HepG2 (cell line): ENCODE measurements around the gene NCOA5. TPM values are rescaled to one million over a fixed set of nuclear protein-coding genes. Genes with fewer than 3 reads are reported as not detected.

Experiments
- ATAD3A ChIP-seq: sonication (generic); formaldehyde crosslinking; IDR thresholded peaks from 2 replicates; pipeline ENCODE4 v1.4.0; 2020; ENCODE audit warnings: missing genetic modification reagents
- ATF2 ChIP-seq: sonication (generic); formaldehyde crosslinking; IDR thresholded peaks from 2 replicates; pipeline ENCODE4 v1.4.0; 2020; ENCODE audit warnings: missing genetic modification reagents
- CENPX ChIP-seq: sonication (generic); formaldehyde crosslinking; IDR thresholded peaks from 2 replicates; pipeline ENCODE4 v1.9.0; 2021; ENCODE audit warnings: mild to moderate bottlenecking, missing genetic modification reagents, moderate library complexity
- DNMT1 ChIP-seq: sonication (generic); formaldehyde crosslinking; IDR thresholded peaks from 2 replicates; pipeline ENCODE4 v1.5.1; 2020; ENCODE audit warnings: mild to moderate bottlenecking, missing genetic modification reagents
- HDAC1 ChIP-seq: sonication (generic); formaldehyde crosslinking; IDR thresholded peaks from 2 replicates; pipeline ENCODE4 v1.5.1; 2020; ENCODE audit warnings: mild to moderate bottlenecking, missing genetic modification reagents
- HHEX ChIP-seq: IDR thresholded peaks from 2 replicates; pipeline ENCODE4 v1.6.1; 2016; ENCODE audit warnings: control low read depth
- HIC2 ChIP-seq: sonication (generic); formaldehyde crosslinking; IDR thresholded peaks from 2 replicates; pipeline ENCODE4 v1.9.0; 2022; ENCODE audit warnings: low read depth, missing genetic modification reagents
- MLLT10 ChIP-seq: sonication (generic); formaldehyde crosslinking; IDR thresholded peaks from 2 replicates; pipeline ENCODE4 v1.4.0; 2020; ENCODE audit warnings: missing genetic modification reagents
- MYC ChIP-seq: sonication (generic); formaldehyde crosslinking; IDR thresholded peaks from 2 replicates; pipeline ENCODE4 v1.9.0; 2021; ENCODE audit warnings: missing genetic modification reagents, borderline replicate concordance
- NBN ChIP-seq: fragments of 450-650 bp; conservative IDR thresholded peaks from 2 replicates; pipeline ENCODE4 v1.6.1; 2017
- NR1H2 ChIP-seq: sonication (generic); formaldehyde crosslinking; IDR thresholded peaks from 2 replicates; pipeline ENCODE4 v1.8.1; 2022; ENCODE audit warnings: low read depth, missing genetic modification reagents, borderline replicate concordance
- POLR2AphosphoS2 ChIP-seq: IDR thresholded peaks from 2 replicates; pipeline ENCODE4 v1.6.1; 2011; ENCODE audit warnings: low read depth, low read length, improper control_type of control experiment
- SMARCC2 ChIP-seq: fragments of 450-650 bp; IDR thresholded peaks from 2 replicates; pipeline ENCODE4 v1.6.1; 2017; ENCODE audit warnings: antibody characterized with exemption, mild to moderate bottlenecking
- SSRP1 ChIP-seq: IDR thresholded peaks from 2 replicates; pipeline ENCODE4 v1.6.1; 2016; ENCODE audit warnings: control low read depth
- TP53 ChIP-seq: sonication (generic); formaldehyde crosslinking; conservative IDR thresholded peaks from 2 replicates; pipeline ENCODE4 v1.4.0; 2020; ENCODE audit warnings: missing genetic modification reagents
- ZBTB26 ChIP-seq: IDR thresholded peaks from 2 replicates; pipeline ENCODE4 v1.6.1; 2016; ENCODE audit warnings: missing compliant biosample characterization, missing genetic modification reagents, borderline replicate concordance
- ZFP37 ChIP-seq: sonication (generic); formaldehyde crosslinking; IDR thresholded peaks from 2 replicates; pipeline ENCODE4 v1.4.0; 2020; ENCODE audit warnings: missing genetic modification reagents, borderline replicate concordance
- ZNF10 ChIP-seq: sonication (generic); formaldehyde crosslinking; IDR thresholded peaks from 2 replicates; pipeline ENCODE4 v1.4.0; 2020; ENCODE audit warnings: mild to moderate bottlenecking, low read depth, missing genetic modification reagents, borderline replicate concordance
- ZNF20 ChIP-seq: sonication (generic); formaldehyde crosslinking; IDR thresholded peaks from 2 replicates; pipeline ENCODE4 v1.4.0; 2020; ENCODE audit warnings: mild to moderate bottlenecking, moderate library complexity, missing genetic modification reagents
- ZNF256 ChIP-seq: sonication (generic); formaldehyde crosslinking; conservative IDR thresholded peaks from 2 replicates; pipeline ENCODE4 v1.4.0; 2020; ENCODE audit warnings: missing genetic modification reagents
- ZNF3 ChIP-seq: IDR thresholded peaks from 2 replicates; pipeline ENCODE4 v1.7.0; 2017; ENCODE audit warnings: inconsistent platforms
- ZNF441 ChIP-seq: sonication (generic); formaldehyde crosslinking; IDR thresholded peaks from 2 replicates; pipeline ENCODE4 v1.7.0; 2021; ENCODE audit warnings: missing genetic modification reagents, borderline replicate concordance
- ZNF589 ChIP-seq: sonication (generic); formaldehyde crosslinking; conservative IDR thresholded peaks from 2 replicates; pipeline ENCODE4 v1.8.0; 2022; ENCODE audit warnings: mild to moderate bottlenecking, moderate library complexity, missing genetic modification reagents
- ZNF678 ChIP-seq: sonication (generic); formaldehyde crosslinking; IDR thresholded peaks from 2 replicates; pipeline ENCODE4 v1.4.0; 2020; ENCODE audit warnings: mild to moderate bottlenecking, missing genetic modification reagents
- ZNF737 ChIP-seq: sonication (generic); formaldehyde crosslinking; IDR thresholded peaks from 2 replicates; pipeline ENCODE4 v1.5.0; 2020; ENCODE audit warnings: missing genetic modification reagents, mild to moderate bottlenecking, borderline replicate concordance
- ZSCAN20 ChIP-seq: sonication (generic); formaldehyde crosslinking; IDR thresholded peaks from 2 replicates; pipeline ENCODE4 v1.4.0; 2020; ENCODE audit warnings: missing genetic modification reagents, mild to moderate bottlenecking, borderline replicate concordance
- ZSCAN5A ChIP-seq: sonication (generic); formaldehyde crosslinking; IDR thresholded peaks from 2 replicates; pipeline ENCODE4 v1.8.0; 2022; ENCODE audit warnings: mild to moderate bottlenecking, missing genetic modification reagents, borderline replicate concordance
- polyA plus RNA-seq, 8 experiments: library from polyadenylated mRNA; depleted of rRNA in 3 of 8; stranded (reverse) in 7 of 8; unstranded in 1 of 8; fragments of >200 nt; fragmentation: Illumina TruSeq in 4 of 8; extraction: Trizol in 4 of 8; gene quantifications; 2 replicates each; pipeline versions ENCODE4 v1.2.1 to v1.2.3, GENCODE V29; 2011 to 2016; ENCODE audit warnings: low read depth in 4 of 8, missing spikeins in 1 of 8, mixed read lengths in 1 of 8; ENCODE audit not compliant: insufficient read depth in 1 of 8
- total RNA-seq, 5 experiments: library from RNA; depleted of rRNA; stranded (reverse); fragments of >200 nt; fragmentation: Illumina TruSeq; extraction: Trizol; gene quantifications; 2 replicates each; pipeline ENCODE4 v1.2.3, GENCODE V29; 2016; ENCODE audit warnings: low read depth in 1 of 5

The NCOA5 gene
- total and polyA plus RNA-seq, 2 of the 13 experiments (the other 11 are each of a cell fraction or from before 2014, with no cell fraction given): 16.5 to 28.4 TPM

- TF ChIP-seq ZNF589 (CRISPR knock-in tag) (no peak; the same call in 1 of the 2 replicates), ATF2 (CRISPR knock-in tag) (peak; percentile 44), ATAD3A (CRISPR knock-in tag) (no peak), NR1H2 (peak; percentile 38; the same call in 1 of the 2 replicates), ZNF256 (0 out of 2 replicates have a peak, but pooled peaks have one; percentile 83), ZNF441 (CRISPR knock-in tag) (no peak), HHEX (CRISPR knock-in tag) (no peak), SSRP1 (no peak), HIC2 (peak; percentile 33; the same call in 1 of the 2 replicates), ZNF20 (CRISPR knock-in tag) (no peak), ZNF10 (no peak), ZFP37 (0 out of 2 replicates have a peak, but pooled peaks have one; percentile 20), MYC (CRISPR knock-in tag) (peak; percentile 69; the same call in 1 of the 2 replicates), ZNF737 (CRISPR knock-in tag) (no peak), CENPX (CRISPR knock-in tag) (no peak), ZBTB26 (CRISPR knock-in tag) (no peak), NBN (no peak), ZNF678 (CRISPR knock-in tag) (no peak), ZSCAN5A (CRISPR knock-in tag) (no peak; the same call in 1 of the 2 replicates), HDAC1 (peak; percentile 43), POLR2AphosphoS2 (no peak), TP53 (CRISPR knock-in tag) (0 out of 2 replicates have a peak, but pooled peaks have one; percentile 17), DNMT1 (CRISPR knock-in tag) (0 out of 2 replicates have a peak, but pooled peaks have one; percentile 66), MLLT10 (CRISPR knock-in tag) (no peak), SMARCC2 (no peak), ZNF3 (CRISPR knock-in tag) (no peak), ZSCAN20 (CRISPR knock-in tag) (no peak)
Measured at GRCh38 chr20:46013829-46014516, 75.8 kb downstream of the NCOA5 start (continued).
